ENCODE data around the gene FAIM. TPM values are rescaled to one million over a fixed set of nuclear protein-coding genes. Genes with fewer than 3 reads are reported as not detected.

The FAIM gene
- total RNA-seq, 4 donors from 2014 or later: 5.1 to 12.5 (median 7.1) TPM

GRCh38 chr3:138646008-138646407 is 37.4 kb downstream of the FAIM start:
- H3K4me3 ChIP-seq (ENCODE audit: low read depth, poor library complexity, severe bottlenecking): no peak overlapping the region
- DNase-seq (ENCODE audit: low spot score in 2 of 2): no peak
- intact Hi-C loops (cut with DNase I; ENCODE audit: low total_unique reads): no loop called here
- TF ChIP-seq POLR2A (IDR thresholded peaks at IDR 0.05) (no peak), CTCF (IDR thresholded peaks at IDR 0.05) (no peak)

GRCh38 chr3:138646513-138646912 is 37.9 kb downstream of the FAIM start:
- no peak for TF ChIP-seq CTCF (IDR thresholded peaks at IDR 0.05)
- TF ChIP-seq POLR2A (IDR thresholded peaks at IDR 0.05): no peak
- intact Hi-C loops (cut with DNase I; ENCODE audit: low total_unique reads): no loop called here
- no peak overlapping the region for H3K4me3 ChIP-seq (ENCODE audit: low read depth, poor library complexity, severe bottlenecking)
- no peak for DNase-seq (ENCODE audit: low spot score in 2 of 2)

- intact Hi-C loops (cut with DNase I; ENCODE audit: low total_unique reads): no loop called here
- no peak for DNase-seq (ENCODE audit: low spot score in 2 of 2)
- no peak overlapping the region for H3K4me3 ChIP-seq (ENCODE audit: low read depth, poor library complexity, severe bottlenecking)
- WGBS, 2 donors: 97 to 99% methylated on average over 4 of the region's 5 CpGs
- TF ChIP-seq CTCF (IDR thresholded peaks at IDR 0.05) (no peak), POLR2A (IDR thresholded peaks at IDR 0.05) (no peak)
These were observed 40.6 kb downstream of the FAIM start for GRCh38 chr3:138649134-138649533.

- no peak for TF ChIP-seq POLR2A (IDR thresholded peaks at IDR 0.05)
- TF ChIP-seq CTCF (IDR thresholded peaks at IDR 0.05): no peak
- DNase-seq (ENCODE audit: low spot score in 2 of 2): no peak
- intact Hi-C loops (cut with DNase I; ENCODE audit: low total_unique reads): no loop called here
- H3K4me3 ChIP-seq (ENCODE audit: low read depth, poor library complexity, severe bottlenecking): no peak overlapping the region
These were observed 45.0 kb downstream of the FAIM start for GRCh38 chr3:138653567-138653966.

GRCh38 chr3:138657508-138657907 is 48.9 kb downstream of the FAIM start:
- no peak for DNase-seq (ENCODE audit: low spot score in 2 of 2)
- intact Hi-C loops (cut with DNase I; ENCODE audit: low total_unique reads): no loop called here
- WGBS, 2 donors: 74 to 80% methylated on average over 2 of the region's 2 CpGs
- no peak overlapping the region for H3K4me3 ChIP-seq (ENCODE audit: low read depth, poor library complexity, severe bottlenecking)
- TF ChIP-seq POLR2A (IDR thresholded peaks at IDR 0.05): no peak
- no peak for TF ChIP-seq CTCF (IDR thresholded peaks at IDR 0.05)

GRCh38 chr3:138668107-138668506 is 59.5 kb downstream of the FAIM start:
- intact Hi-C loops (cut with DNase I; ENCODE audit: low total_unique reads): no loop called here

More at GRCh38 chr3:138668107-138668506, 59.5 kb downstream of the FAIM start:
- WGBS, 2 donors: 44 to 52% methylated on average over 1 of the region's 1 CpG
- TF ChIP-seq CTCF (IDR thresholded peaks at IDR 0.05) (no peak), POLR2A (IDR thresholded peaks at IDR 0.05) (no peak)
- no peak overlapping the region for H3K4me3 ChIP-seq (ENCODE audit: low read depth, poor library complexity, severe bottlenecking)
- DNase-seq (ENCODE audit: low spot score in 2 of 2): no peak
